CD4-positive, alpha-beta T cell (primary cell): Measurements from ENCODE around the gene BAK1. TPM values are rescaled to one million over a fixed set of nuclear protein-coding genes. Genes with fewer than 3 reads are reported as not detected.

Experiments
- ATAC-seq: fragments of 200-7000 bp; cut with Tn5 transposase; one replicate; pipeline ENCODE4 v1.10.0; 2022; ENCODE audit warnings: mild to moderate bottlenecking; ENCODE audit not compliant: poor library complexity
- CTCF ChIA-PET: fragments of 350-600 bp; sonication (Branson Sonifier 250); formaldehyde crosslinking; loops from one replicate; lab custom pipeline; 2021; ENCODE audit warnings: antibody characterized with exemption, inconsistent platforms; lab: Charles Lee
- POLR2A ChIA-PET: fragments of 350-600 bp; sonication (Branson Sonifier 250); formaldehyde crosslinking; loops from one replicate; lab custom pipeline; 2021; ENCODE audit warnings: antibody characterized with exemption, inconsistent platforms; lab: Charles Lee
- DNase-seq, 14 experiments: peaks; one replicate each; pipeline ENCODE4 v3.0.0-alpha.2; 2013 to 2020; ENCODE audit warnings: mixed read lengths in 2 of 14
- H3K27ac ChIP-seq, 2 donors: one replicate each; pipeline versions ENCODE4 v1.5.1 to v1.7.0; 2013; ENCODE audit warnings: low read length in 2 of 2, low read depth in 1 of 2, mild to moderate bottlenecking in 1 of 2
- H3K27me3 ChIP-seq, 2 experiments: 1 replicate in 1 of 2; 2 replicates in 1 of 2; pipeline versions ENCODE4 v1.6.1 to v1.7.0; 2013; ENCODE audit warnings: low read length in 2 of 2, control low read depth in 1 of 2, mild to moderate bottlenecking in 1 of 2, moderate library complexity in 1 of 2; ENCODE audit not compliant: insufficient read depth in 2 of 2, control insufficient read depth in 1 of 2
- H3K36me3 ChIP-seq: one replicate; pipeline ENCODE4 v1.6.1; 2013; ENCODE audit warnings: low read length, control low read depth; ENCODE audit not compliant: insufficient read depth
- H3K4me1 ChIP-seq: one replicate; pipeline ENCODE4 v1.6.1; 2013; ENCODE audit warnings: low read length, control low read depth; ENCODE audit not compliant: insufficient read depth
- H3K4me3 ChIP-seq: one replicate; pipeline ENCODE4 v1.5.1; 2013; ENCODE audit warnings: mild to moderate bottlenecking, low read length, moderate library complexity
- H3K9me3 ChIP-seq, 2 experiments: 1 replicate in 1 of 2; 2 replicates in 1 of 2; pipeline versions ENCODE4 v1.6.1 to v1.7.0; 2013; ENCODE audit warnings: low read length in 2 of 2, mild to moderate bottlenecking in 2 of 2, control low read depth in 1 of 2, moderate library complexity in 1 of 2; ENCODE audit not compliant: control insufficient read depth in 1 of 2, insufficient read depth in 1 of 2
- H3K27ac Mint-ChIP-seq: one replicate; pipeline ENCODE4 v1.8.0; 2020; ENCODE audit warnings: mixed read lengths
- H3K27me3 Mint-ChIP-seq: one replicate; pipeline ENCODE4 v1.8.0; 2021; ENCODE audit warnings: mixed read lengths
- H3K36me3 Mint-ChIP-seq: one replicate; pipeline ENCODE4 v1.8.0; 2021; ENCODE audit warnings: low read depth, mixed read lengths
- H3K4me1 Mint-ChIP-seq: one replicate; pipeline ENCODE4 v1.8.0; 2021; ENCODE audit warnings: low read depth, mixed read lengths
- H3K4me3 Mint-ChIP-seq: one replicate; pipeline ENCODE4 v1.8.0; 2020; ENCODE audit warnings: mild to moderate bottlenecking, mixed read lengths
- H3K9me3 Mint-ChIP-seq: one replicate; pipeline ENCODE4 v1.8.0; 2020; ENCODE audit warnings: mixed read lengths
- CTCF ChIP-seq: fragments of 200-600 bp; IDR thresholded peaks from one replicate; pipeline ENCODE4 v1.8.0; 2022; ENCODE audit warnings: antibody characterized with exemption, mild to moderate bottlenecking
- intact Hi-C, 2 experiments: fragments of 100-400 bp; cut with DNase I in 1 of 2; cut with micrococcal nuclease in 1 of 2; formaldehyde crosslinking; loops; one replicate each; pipeline versions ENCODE4 v1.15.1 to v1.9.0; 2023 to 2025; cut with DNase I, micrococcal nuclease
- total RNA-seq, 174 experiments: library from RNA in 2 of 174; stranded (reverse) in 2 of 174; gene quantifications; one replicate each; pipeline ENCODE4 v1.2.3 and lab custom pipeline; 2021 to 2026

The BAK1 gene
- total RNA-seq, 2 experiments from 2014 or later: 38.3 to 40.8 TPM

DNA sequence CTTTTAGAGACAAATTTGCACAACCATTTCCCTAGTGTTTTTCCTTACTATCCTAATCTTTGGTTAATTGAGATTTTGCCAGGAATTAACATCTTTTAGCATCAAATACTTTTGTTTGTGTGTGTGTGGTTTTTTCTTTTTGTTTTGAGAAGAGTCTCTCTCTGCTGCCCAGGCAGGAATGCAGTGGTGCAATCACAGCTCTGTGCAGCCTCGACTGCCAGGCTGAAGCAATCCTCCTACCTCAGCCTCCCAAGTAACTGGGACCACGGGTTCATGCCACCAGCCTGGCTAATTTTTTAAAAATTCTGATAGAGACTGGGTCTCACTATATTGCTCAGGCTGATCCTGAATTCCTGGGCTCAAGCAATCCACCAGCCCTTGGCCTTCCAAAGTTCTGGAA lies 28.5 kb downstream of the BAK1 start:
- Mint-ChIP-seq H3K27me3 (no peaks in the 10 kb centered on the region), H3K4me1 (peaks cover 22% of the 10 kb centered on the region), H3K36me3 (no peaks in the 10 kb centered on the region), H3K27ac (no peak overlapping the region), H3K9me3 (no peaks in the 10 kb centered on the region), H3K4me3 (no peak overlapping the region)
- Histone ChIP-seq H3K9me3 (no peaks in the 10 kb centered on the region), H3K27me3 (no peaks in the 10 kb centered on the region), H3K4me3 (no peak overlapping the region), H3K36me3 (no peaks in the 10 kb centered on the region), H3K4me1 (peaks cover 16% of the 10 kb centered on the region), H3K27ac (no peak overlapping the region)
- ATAC-seq (no peak), DNase-seq (no peak)
- ChIA-PET CTCF (interaction anchor here (0.6 kb wide), 1 partner anchor 262 kb away, joined by 3 read pairs; the partner anchor contains the start of gene WDR46), POLR2A (no interaction called here)
- intact Hi-C loops: no loop called here
- no peak for TF ChIP-seq CTCF

DNA sequence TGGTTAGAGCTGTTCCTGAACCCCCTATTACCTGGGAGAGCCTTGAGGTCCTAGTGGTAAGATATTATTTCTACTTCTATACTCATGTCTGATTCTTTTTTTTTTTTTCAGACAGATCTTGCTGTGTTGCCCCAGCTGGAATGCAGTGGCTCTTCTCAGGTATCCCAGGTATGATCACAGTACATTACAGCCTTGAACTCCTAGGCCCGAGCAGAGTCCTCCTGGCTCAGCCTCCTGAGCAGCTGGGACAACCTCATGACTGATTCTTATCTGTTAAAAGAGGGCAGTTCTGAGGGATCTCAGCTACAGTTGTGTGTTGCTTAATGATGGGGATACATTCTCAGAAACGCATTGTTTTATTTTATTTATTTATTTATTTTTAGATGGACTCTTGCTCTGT lies 30.2 kb downstream of the BAK1 start:
- H3K27me3 Mint-ChIP-seq: no peaks in the 10 kb centered on the region
- no peaks in the 10 kb centered on the region for H3K9me3 Mint-ChIP-seq
- TF ChIP-seq CTCF: no peak
- Histone ChIP-seq H3K4me3 (no peak overlapping the region), H3K9me3 (no peaks in the 10 kb centered on the region), H3K27ac (no peak overlapping the region), H3K27me3 (no peaks in the 10 kb centered on the region), H3K36me3 (no peaks in the 10 kb centered on the region), H3K4me1 (peaks cover 16% of the 10 kb centered on the region)
- H3K4me1 Mint-ChIP-seq: peaks cover 22% of the 10 kb centered on the region
- ChIA-PET CTCF (interaction anchor here (0.5 to 1.6 kb wide), 4 partner anchors 23 to 1256 kb away, joined by 3 to 4 read pairs (median 3); partner anchors contain the start of gene BAK1), POLR2A (no interaction called here)
- intact Hi-C loops: no loop called here
- ATAC-seq (no peak), DNase-seq (no peak)
- no peaks in the 10 kb centered on the region for H3K36me3 Mint-ChIP-seq
- no peak overlapping the region for H3K4me3 Mint-ChIP-seq
- H3K27ac Mint-ChIP-seq: no peak overlapping the region

GRCh38 chr6:33549196-33549595 lies 30.9 kb downstream of the BAK1 start:
- Mint-ChIP-seq H3K27me3 (no peaks in the 10 kb centered on the region), H3K27ac (peak overlapping the region; percentile 50)
- TF ChIP-seq CTCF: no peak

More at GRCh38 chr6:33549196-33549595, 30.9 kb downstream of the BAK1 start:
- no peaks in the 10 kb centered on the region for H3K9me3 Mint-ChIP-seq
- intact Hi-C loops: no loop called here
- no peaks in the 10 kb centered on the region for H3K27me3 ChIP-seq
- DNase-seq (no peak), ATAC-seq (no peak)
- no peak overlapping the region for H3K4me3 Mint-ChIP-seq
- no peaks in the 10 kb centered on the region for H3K36me3 ChIP-seq
- H3K27ac ChIP-seq: no peak overlapping the region
- ChIA-PET CTCF (interaction anchor here (0.5 to 1.6 kb wide), 4 partner anchors 23 to 1256 kb away, joined by 3 to 4 read pairs (median 3); partner anchors contain the start of gene BAK1), POLR2A (interaction anchor here (2.1 kb wide), 1 partner anchor 22 kb away, joined by 18 read pairs; no protein-coding TSS in a partner anchor)
- H3K4me1 ChIP-seq: peaks cover 16% of the 10 kb centered on the region
- peaks cover 22% of the 10 kb centered on the region for H3K4me1 Mint-ChIP-seq
- H3K9me3 ChIP-seq: no peaks in the 10 kb centered on the region
- no peak overlapping the region for H3K4me3 ChIP-seq
- no peaks in the 10 kb centered on the region for H3K36me3 Mint-ChIP-seq
